Sigmoid colon (tissue), 7 donors: ENCODE data around the gene C2CD5. TPM values are rescaled to one million over a fixed set of nuclear protein-coding genes. Genes with fewer than 3 reads are reported as not detected.
A peak's percentile ranks its signal among the peaks of the same experiment; 100 is the strongest.

Source experiments
- DNase-seq: peaks from one replicate; pipeline ENCODE4 v3.0.0-alpha.2; 2019
- H3K27ac ChIP-seq, 4 donors: fragments of 200-600 bp; sonication (generic); one replicate each; pipeline ENCODE4 v1.5.1; 2016 to 2019; ENCODE audit warnings: mild to moderate bottlenecking in 1 of 4
- H3K27me3 ChIP-seq, 3 donors: fragments of 200-600 bp; sonication (generic); one replicate each; pipeline ENCODE4 v1.5.1; 2019; ENCODE audit warnings: mild to moderate bottlenecking in 1 of 3
- H3K36me3 ChIP-seq, 4 donors: fragments of 200-600 bp; sonication (generic); one replicate each; pipeline ENCODE4 v1.5.1; 2016 to 2019
- H3K4me1 ChIP-seq, 4 donors: fragments of 200-600 bp; sonication (generic); one replicate each; pipeline ENCODE4 v1.5.1; 2017 to 2019
- H3K4me3 ChIP-seq, 4 donors: fragments of 200-600 bp; sonication (generic); one replicate each; pipeline ENCODE4 v1.5.1; 2017 to 2019; ENCODE audit warnings: mild to moderate bottlenecking in 2 of 4, moderate library complexity in 1 of 4
- H3K9me3 ChIP-seq, 4 donors: fragments of 200-600 bp in 3 of 4; sonication (generic) in 3 of 4; one replicate each; pipeline versions ENCODE4 v1.5.1 to v1.6.1; 2013 to 2019
- EP300 ChIP-seq, 4 donors: sonication (generic); formaldehyde crosslinking; IDR thresholded peaks; one replicate each; pipeline ENCODE4 v1.6.1; 2017; ENCODE audit warnings: antibody characterized with exemption in 4 of 4
- POLR2A ChIP-seq, 2 donors: fragments of 450-650 bp; IDR thresholded peaks; one replicate each; pipeline ENCODE4 v1.6.1; 2016; ENCODE audit warnings: antibody characterized with exemption in 2 of 2, mild to moderate bottlenecking in 2 of 2, moderate library complexity in 2 of 2
- POLR2AphosphoS5 ChIP-seq, 4 donors: sonication (generic); formaldehyde crosslinking; IDR thresholded peaks; one replicate each; pipeline ENCODE4 v1.6.1; 2017; ENCODE audit warnings: antibody characterized with exemption in 4 of 4
- WGBS, 2 donors: extraction: QIAGEN DNeasy Blood & Tissue Kit; methylation state at CpG; one replicate each; pipeline ENCODE4 v1.1.7; 2013; 5-methylcytosine and 5-hydroxymethylcytosine counted together
- intact Hi-C: fragments of 100-400 bp; cut with DNase I; formaldehyde crosslinking; loops from one replicate; pipeline ENCODE4 v1.15.1; 2023
- polyA plus RNA-seq, 3 donors: library from polyadenylated mRNA; stranded (reverse); fragments of 200-250 nt; gene quantifications; one replicate each; pipeline ENCODE4 v1.2.3, GENCODE V29; 2013
- total RNA-seq, 4 donors: library from RNA; depleted of rRNA; stranded (reverse); fragments of >200 nt; gene quantifications; one replicate each; pipeline ENCODE4 v1.1.0, GENCODE V29; 2016
- TF ChIP-seq, protein P1 (sequence below), 4 experiments: fragments of 450-650 bp in 3 of 4; fragments of 200-600 bp in 1 of 4; IDR thresholded peaks; one replicate each; pipeline ENCODE4 v1.5.1; 2016 to 2019; ENCODE audit warnings: antibody characterized with exemption in 4 of 4, mild to moderate bottlenecking in 3 of 4, moderate library complexity in 2 of 4
- donor health status: healthy with polysubstance abuse.
- donor health status: Bipolar disorder and iron deficiency.
- donor health status: healthy.

The C2CD5 gene
- total and polyA plus RNA-seq, 7 donors: 21.6 to 60.1 (median 40.7) TPM

DNA sequence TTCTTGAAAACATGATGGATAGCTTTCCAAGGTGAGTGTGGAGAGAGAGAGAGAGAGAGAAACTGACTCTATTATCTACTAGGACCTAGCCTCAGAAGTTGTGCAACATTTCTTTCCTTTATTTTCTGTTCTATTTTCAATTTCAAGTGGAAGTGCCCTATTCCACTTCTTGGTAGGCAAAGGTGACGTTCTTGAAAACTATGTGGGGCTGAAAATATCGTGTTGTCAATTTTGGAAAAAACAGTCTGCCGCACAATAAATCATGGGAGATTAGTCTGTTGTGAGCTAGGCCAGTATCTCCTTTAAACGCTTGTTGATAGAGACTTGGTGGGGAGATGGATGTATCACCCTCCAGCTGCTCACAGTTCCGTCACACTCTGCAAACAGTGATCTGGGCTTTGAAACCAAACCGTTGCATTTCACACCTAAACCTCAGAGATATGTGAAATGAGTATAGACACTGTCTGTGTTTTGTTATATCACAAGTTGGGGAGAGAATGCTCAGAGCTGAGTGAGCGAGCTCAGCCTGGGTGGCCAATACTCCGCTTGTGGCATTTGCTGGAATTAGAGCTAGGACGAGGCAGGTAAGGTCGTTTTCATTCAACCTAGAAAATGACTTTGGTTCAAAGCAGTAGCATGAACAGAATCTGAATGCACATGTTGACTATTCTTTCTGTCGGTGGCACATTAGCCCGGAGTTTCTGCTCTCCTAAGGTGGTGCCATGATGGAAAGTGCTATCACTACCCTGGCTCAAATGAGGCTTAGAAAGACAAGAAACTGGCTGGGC lies 134.8 kb downstream of the C2CD5 start:
- Histone ChIP-seq H3K4me3 (no peak overlapping the region), H3K4me1 (peaks cover 0 to 32% (median 20%) of the 10 kb centered on the region in 4 donors), H3K27ac (peak overlapping the region in 3 of 4 donors; percentile 9 to 70 (median 27))

DNA sequence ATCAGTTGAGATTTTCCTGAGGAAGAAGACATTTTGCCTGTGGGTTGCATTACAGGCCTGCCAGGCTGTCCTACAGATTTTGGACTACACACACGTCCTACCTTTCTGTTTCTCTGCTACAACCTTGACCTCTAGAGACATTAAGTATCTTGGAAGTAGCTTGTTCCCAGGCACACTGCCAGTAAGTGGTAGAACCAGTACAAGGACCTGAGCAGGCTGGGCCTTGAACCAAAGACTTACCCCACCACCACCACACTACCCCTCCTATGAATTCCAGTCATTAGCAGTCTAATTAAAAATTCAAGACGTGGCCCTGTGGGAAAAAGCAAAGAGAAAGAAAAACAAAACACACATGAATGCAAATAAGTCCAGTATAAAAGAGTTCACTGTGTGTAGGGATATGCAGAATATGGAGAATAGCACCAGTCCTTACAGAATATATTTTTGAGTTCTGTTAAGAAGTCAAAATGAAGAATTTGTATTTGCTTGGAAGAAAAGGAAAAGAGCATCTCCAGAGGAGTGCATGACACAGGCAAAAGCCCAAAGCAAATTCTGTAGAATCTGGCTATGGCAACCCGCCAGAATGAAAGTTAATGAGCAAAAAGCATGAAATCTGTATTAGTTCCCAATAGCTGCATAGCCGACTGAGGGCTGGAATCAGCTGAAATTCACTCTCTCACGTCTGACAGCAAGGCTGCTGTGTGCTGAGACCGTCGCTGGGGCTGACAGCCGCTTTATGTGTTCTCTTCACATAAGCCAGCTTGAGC lies 135.5 kb downstream of the C2CD5 start:
- no peak for TF ChIP-seq EP300 (IDR thresholded peaks at IDR 0.05)
- TF ChIP-seq POLR2A (IDR thresholded peaks at IDR 0.05): no peak
- TF ChIP-seq, protein P1, sequence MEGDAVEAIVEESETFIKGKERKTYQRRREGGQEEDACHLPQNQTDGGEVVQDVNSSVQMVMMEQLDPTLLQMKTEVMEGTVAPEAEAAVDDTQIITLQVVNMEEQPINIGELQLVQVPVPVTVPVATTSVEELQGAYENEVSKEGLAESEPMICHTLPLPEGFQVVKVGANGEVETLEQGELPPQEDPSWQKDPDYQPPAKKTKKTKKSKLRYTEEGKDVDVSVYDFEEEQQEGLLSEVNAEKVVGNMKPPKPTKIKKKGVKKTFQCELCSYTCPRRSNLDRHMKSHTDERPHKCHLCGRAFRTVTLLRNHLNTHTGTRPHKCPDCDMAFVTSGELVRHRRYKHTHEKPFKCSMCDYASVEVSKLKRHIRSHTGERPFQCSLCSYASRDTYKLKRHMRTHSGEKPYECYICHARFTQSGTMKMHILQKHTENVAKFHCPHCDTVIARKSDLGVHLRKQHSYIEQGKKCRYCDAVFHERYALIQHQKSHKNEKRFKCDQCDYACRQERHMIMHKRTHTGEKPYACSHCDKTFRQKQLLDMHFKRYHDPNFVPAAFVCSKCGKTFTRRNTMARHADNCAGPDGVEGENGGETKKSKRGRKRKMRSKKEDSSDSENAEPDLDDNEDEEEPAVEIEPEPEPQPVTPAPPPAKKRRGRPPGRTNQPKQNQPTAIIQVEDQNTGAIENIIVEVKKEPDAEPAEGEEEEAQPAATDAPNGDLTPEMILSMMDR (IDR thresholded peaks at IDR 0.05): no peak
- no peak for TF ChIP-seq POLR2AphosphoS5 (IDR thresholded peaks at IDR 0.05)
- 67 to 75% methylated on average over 8 of the region's 8 CpGs for WGBS, 2 donors
- no peaks in the 10 kb centered on the region for H3K36me3 ChIP-seq
- no peak for DNase-seq
- intact Hi-C loops: no loop called here
- no peaks in the 10 kb centered on the region for H3K27me3 ChIP-seq
- H3K4me1 ChIP-seq: peaks cover 0 to 32% (median 20%) of the 10 kb centered on the region in 4 donors
- no peak overlapping the region for H3K4me3 ChIP-seq
- H3K9me3 ChIP-seq: no peaks in the 10 kb centered on the region
- H3K27ac ChIP-seq: peak overlapping the region; percentile 1 to 70 (median 18)

More for the DNA sequence above, 134.8 kb downstream of the C2CD5 start:
- TF ChIP-seq POLR2AphosphoS5 (IDR thresholded peaks at IDR 0.05) (no peak), POLR2A (IDR thresholded peaks at IDR 0.05) (no peak), EP300 (IDR thresholded peaks at IDR 0.05) (no peak)
- TF ChIP-seq, protein P1 (IDR thresholded peaks at IDR 0.05): no peak
- WGBS, 2 donors: 82 to 89% methylated on average over 12 of the region's 12 CpGs
- Histone ChIP-seq H3K9me3 (no peaks in the 10 kb centered on the region), H3K36me3 (no peaks in the 10 kb centered on the region), H3K27me3 (no peaks in the 10 kb centered on the region)
- DNase-seq: no peak
- intact Hi-C loops: no loop called here

DNA sequence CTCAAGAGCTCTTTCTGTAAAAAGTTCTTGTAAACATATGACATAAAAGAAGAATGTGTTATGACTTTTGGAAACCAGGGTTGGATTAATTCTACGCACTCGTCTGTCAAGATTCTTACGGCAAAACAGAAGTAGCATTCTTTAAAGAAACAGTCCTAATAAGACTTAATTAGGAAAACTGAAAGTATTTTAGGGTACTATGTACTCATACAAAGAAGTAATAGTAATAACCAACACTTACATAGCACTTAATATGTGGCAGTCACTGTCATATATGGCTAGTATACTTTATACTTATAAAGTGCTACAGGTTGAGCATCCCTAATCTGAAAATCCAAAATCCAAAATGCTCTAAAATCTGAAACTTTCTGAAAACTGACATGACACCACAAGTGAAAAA lies 136.9 kb downstream of the C2CD5 start:
- Histone ChIP-seq H3K27me3 (no peaks in the 10 kb centered on the region), H3K4me1 (peaks cover 0 to 32% (median 20%) of the 10 kb centered on the region in 4 donors), H3K27ac (peak overlapping the region in 3 of 4 donors; percentile 19 to 51 (median 20)), H3K9me3 (no peaks in the 10 kb centered on the region), H3K36me3 (no peaks in the 10 kb centered on the region), H3K4me3 (no peak overlapping the region)
- DNase-seq: no peak
- TF ChIP-seq POLR2A (IDR thresholded peaks at IDR 0.05) (no peak), POLR2AphosphoS5 (IDR thresholded peaks at IDR 0.05) (no peak)
- TF ChIP-seq, protein P1 (IDR thresholded peaks at IDR 0.05): no peak
- intact Hi-C loops: no loop called here
- 65 to 76% methylated on average over 3 of the region's 3 CpGs for WGBS, 2 donors

DNA sequence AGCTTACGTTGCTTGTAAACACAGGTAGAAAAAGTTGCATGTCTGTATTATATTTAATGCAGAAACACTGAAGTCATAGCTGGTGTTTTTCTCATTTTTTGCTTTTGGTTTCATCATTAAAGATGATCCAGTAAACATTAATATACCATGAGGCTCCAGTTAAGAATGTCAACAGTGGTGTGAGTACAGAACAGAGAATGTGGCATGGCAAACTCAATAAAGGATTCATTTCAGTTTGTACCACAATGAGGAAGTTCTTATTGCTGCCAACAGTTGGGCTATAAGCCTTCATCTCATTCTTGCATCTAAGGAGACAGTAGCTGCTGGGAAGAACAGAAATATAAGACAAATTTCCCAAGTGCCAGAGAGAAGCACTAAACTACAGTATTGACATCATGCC lies 137.7 kb downstream of the C2CD5 start:
- no peak for TF ChIP-seq EP300 (IDR thresholded peaks at IDR 0.05)
- TF ChIP-seq POLR2AphosphoS5 (IDR thresholded peaks at IDR 0.05): no peak
- no peak for TF ChIP-seq POLR2A (IDR thresholded peaks at IDR 0.05)
- TF ChIP-seq, protein P1 (IDR thresholded peaks at IDR 0.05): no peak
- peaks cover 0 to 32% (median 20%) of the 10 kb centered on the region in 4 donors for H3K4me1 ChIP-seq
- intact Hi-C loops: no loop called here
- no peaks in the 10 kb centered on the region for H3K27me3 ChIP-seq
- WGBS, 2 donors: 92 to 96% methylated on average over 1 of the region's 1 CpG
- no peak for DNase-seq
- no peaks in the 10 kb centered on the region for H3K36me3 ChIP-seq
- no peaks in the 10 kb centered on the region for H3K9me3 ChIP-seq
- no peak overlapping the region for H3K4me3 ChIP-seq
- H3K27ac ChIP-seq: peak overlapping the region in 3 of 4 donors; percentile 19 to 51 (median 20)
